HepG2 (cell line): ENCODE data around the gene GLO1. TPM values are rescaled to one million over a fixed set of nuclear protein-coding genes. Genes with fewer than 3 reads are reported as not detected.

Experiments
- ATAC-seq: fragments of 200-7000 bp; cut with Tn5 transposase; 3 replicates; pipeline ENCODE4 v1.9.1; 2020; ENCODE audit warnings: mild to moderate bottlenecking, moderate library complexity
- BruUV-seq: library from RNA; stranded (reverse); fragments of 400-500 nt; replicated peaks from 2 replicates; lab custom pipeline; 2021; lab: Mats Ljungman, UMichigan
- CTCF ChIA-PET: fragments of 300-600 bp; formaldehyde crosslinking; extraction: SDS; loops from one replicate; lab custom pipeline; 2021; ENCODE audit warnings: low total read pairs, inconsistent platforms, low intra/inter-chr PET ratio; lab: Yijun Ruan, JAX
- POLR2A ChIA-PET: fragments of 350-600 bp; sonication (Branson Sonifier 250); formaldehyde crosslinking; loops from one replicate; lab custom pipeline; 2020; ENCODE audit warnings: antibody characterized with exemption, inconsistent platforms; lab: Yijun Ruan, JAX
- DNase-seq: peaks from one replicate; pipeline ENCODE4 v3.0.0-alpha.2; 2015; ENCODE audit warnings: low spot score
- FAIRE-seq: peaks from 3 replicates; lab custom pipeline; 2011; peaks lifted over from hg19 to GRCh38; lab: Jason Lieb, UNC
- H2AFZ ChIP-seq: one replicate; pipeline ENCODE4 v1.6.1; 2011; ENCODE audit warnings: low read length, inconsistent platforms
- H3K27ac ChIP-seq: fragments of 300-600 bp; 3 replicates; pipeline ENCODE4 v1.8.0; 2011; ENCODE audit warnings: mixed run types, mild to moderate bottlenecking, mixed read lengths, low read length, inconsistent platforms; ENCODE audit not compliant: insufficient read depth; ENCODE audit errors: extremely low read length
- H3K27me3 ChIP-seq, 2 experiments: fragments of 200-600 bp in 1 of 2; 2 replicates in 1 of 2; 3 replicates in 1 of 2; pipeline versions ENCODE4 v1.6.0 to v1.8.0; 2011; ENCODE audit warnings: low read length in 2 of 2, mild to moderate bottlenecking in 2 of 2, moderate library complexity in 2 of 2, inconsistent platforms in 1 of 2; ENCODE audit not compliant: insufficient read depth in 2 of 2, control insufficient read depth in 1 of 2
- H3K36me3 ChIP-seq, 2 experiments: fragments of 200-600 bp in 1 of 2; replicated peaks in 1 of 2; 2 replicates in 1 of 2; 3 replicates in 1 of 2; pipeline versions ENCODE4 v1.5.1 to v1.8.0; 2011; ENCODE audit warnings: low read length in 2 of 2, inconsistent platforms in 1 of 2; ENCODE audit not compliant: insufficient read depth in 2 of 2, control insufficient read depth in 1 of 2
- H3K4me1 ChIP-seq: 2 replicates; pipeline ENCODE4 v1.5.1; 2012; ENCODE audit warnings: low read length, inconsistent platforms; ENCODE audit not compliant: insufficient read depth
- H3K4me2 ChIP-seq: 2 replicates; pipeline ENCODE4 v1.6.0; 2011; ENCODE audit warnings: low read depth, low read length, inconsistent platforms
- H3K4me3 ChIP-seq, 3 experiments: fragments of 200-600 bp in 1 of 3; sonication (generic), shearing (Covaris generic) in 1 of 3; replicated peaks in 1 of 3; 2 replicates each; pipeline ENCODE4 v1.5.1; 2011 to 2016; ENCODE audit warnings: low read length in 3 of 3, inconsistent platforms in 2 of 3, low read depth in 2 of 3, mild to moderate bottlenecking in 2 of 3, control low read depth in 1 of 3, mixed read lengths in 1 of 3; ENCODE audit not compliant: insufficient read depth in 1 of 3
- H3K79me2 ChIP-seq: one replicate; pipeline ENCODE4 v1.6.1; 2011; ENCODE audit warnings: low read length, inconsistent platforms; ENCODE audit not compliant: insufficient read depth
- H3K9ac ChIP-seq: 2 replicates; pipeline ENCODE4 v1.6.0; 2011; ENCODE audit warnings: mild to moderate bottlenecking, low read depth, low read length, inconsistent platforms; ENCODE audit not compliant: insufficient read depth
- H3K9me3 ChIP-seq: 2 replicates; pipeline ENCODE4 v1.5.1; 2012; ENCODE audit warnings: mild to moderate bottlenecking, low read length
- H4K20me1 ChIP-seq: 2 replicates; pipeline ENCODE4 v1.6.0; 2011; ENCODE audit warnings: inconsistent platforms, mild to moderate bottlenecking, low read length, moderate library complexity; ENCODE audit not compliant: insufficient read depth
- HHEX ChIP-seq: IDR thresholded peaks from 2 replicates; pipeline ENCODE4 v1.6.1; 2016; ENCODE audit warnings: control low read depth
- HNF4A ChIP-seq: sonication (generic); formaldehyde crosslinking; IDR thresholded peaks from 2 replicates; pipeline ENCODE4 v1.4.0; 2020; ENCODE audit warnings: missing genetic modification reagents
- ISL2 ChIP-seq: sonication (generic); formaldehyde crosslinking; IDR thresholded peaks from 2 replicates; pipeline ENCODE4 v1.5.0; 2020; ENCODE audit warnings: missing genetic modification reagents
- NFIB ChIP-seq: sonication (generic); formaldehyde crosslinking; IDR thresholded peaks from 2 replicates; pipeline ENCODE4 v1.9.0; 2021; ENCODE audit warnings: missing genetic modification reagents, mild to moderate bottlenecking, borderline replicate concordance
- NFIC ChIP-seq: IDR thresholded peaks from 2 replicates; pipeline ENCODE4 v1.6.1; 2012; ENCODE audit warnings: mild to moderate bottlenecking, low read length, inconsistent platforms
- TERF1 ChIP-seq: sonication (generic); formaldehyde crosslinking; IDR thresholded peaks from 2 replicates; pipeline ENCODE4 v1.8.0; 2022; ENCODE audit warnings: mild to moderate bottlenecking, missing genetic modification reagents, moderate library complexity
- ZBED4 ChIP-seq: sonication (generic); formaldehyde crosslinking; IDR thresholded peaks from 2 replicates; pipeline ENCODE4 v1.4.0; 2020; ENCODE audit warnings: missing genetic modification reagents, borderline replicate concordance
- ZBTB2 ChIP-seq: sonication (generic); formaldehyde crosslinking; IDR thresholded peaks from 2 replicates; pipeline ENCODE4 v1.8.0; 2022; ENCODE audit warnings: low read depth, missing genetic modification reagents
- ZNF20 ChIP-seq: sonication (generic); formaldehyde crosslinking; IDR thresholded peaks from 2 replicates; pipeline ENCODE4 v1.4.0; 2020; ENCODE audit warnings: mild to moderate bottlenecking, moderate library complexity, missing genetic modification reagents
- ZNF607 ChIP-seq: sonication (generic); formaldehyde crosslinking; IDR thresholded peaks from 2 replicates; pipeline ENCODE4 v1.5.1; 2020; ENCODE audit warnings: missing genetic modification reagents, mild to moderate bottlenecking, borderline replicate concordance
- ZNF710 ChIP-seq: sonication (generic); formaldehyde crosslinking; IDR thresholded peaks from 2 replicates; pipeline ENCODE4 v1.5.0; 2020; ENCODE audit warnings: mild to moderate bottlenecking, missing genetic modification reagents, borderline replicate concordance
- ZNF782 ChIP-seq: sonication (generic); formaldehyde crosslinking; IDR thresholded peaks from 2 replicates; pipeline ENCODE4 v1.4.0; 2020; ENCODE audit warnings: missing genetic modification reagents, mild to moderate bottlenecking, borderline replicate concordance
- WGBS: methylation state at CpG from one replicate; pipeline ENCODE4 v1.1.6; 2017; ENCODE audit warnings: low lambda C conversion rate; 5-methylcytosine and 5-hydroxymethylcytosine counted together
- in situ Hi-C: cut with HindIII; loops from 2 replicates; pipeline ENCODE4 v1.10.0; 2017; ENCODE audit warnings: low pct_unique_long_range_greater_than_20kb; ENCODE audit not compliant: extremely low pct_ligation_motif_present
- intact Hi-C: fragments of 100-400 bp; cut with micrococcal nuclease; formaldehyde crosslinking; loops from one replicate; pipeline ENCODE4 v1.10.0; 2022; ENCODE audit not compliant: unreplicated experiment
- polyA plus RNA-seq, 8 experiments: library from polyadenylated mRNA; depleted of rRNA in 3 of 8; stranded (reverse) in 7 of 8; unstranded in 1 of 8; fragments of >200 nt; fragmentation: Illumina TruSeq in 4 of 8; extraction: Trizol in 4 of 8; gene quantifications; 2 replicates each; pipeline versions ENCODE4 v1.2.1 to v1.2.3, GENCODE V29; 2011 to 2016; ENCODE audit warnings: low read depth in 4 of 8, missing spikeins in 1 of 8, mixed read lengths in 1 of 8; ENCODE audit not compliant: insufficient read depth in 1 of 8
- total RNA-seq, 5 experiments: library from RNA; depleted of rRNA; stranded (reverse); fragments of >200 nt; fragmentation: Illumina TruSeq; extraction: Trizol; gene quantifications; 2 replicates each; pipeline ENCODE4 v1.2.3, GENCODE V29; 2016; ENCODE audit warnings: low read depth in 1 of 5

Gene GLO1
- total and polyA plus RNA-seq, 2 of the 13 experiments (the other 11 are each of a cell fraction or from before 2014, with no cell fraction given) = 77.1 to 177 TPM

GRCh38 chr6:38749473-38749872 is 46.5 kb upstream of the GLO1 start:
- Histone ChIP-seq H3K9me3 (no peaks in the 10 kb centered on the region), H3K27ac (no peak overlapping the region), H3K79me2 (no peaks in the 10 kb centered on the region), H3K27me3 (no peaks in the 10 kb centered on the region), H3K9ac (no peak overlapping the region)
- POLR2A ChIA-PET = no interaction called here
- no peak for ATAC-seq
- in situ Hi-C loops = no loop called here
- no peak for DNase-seq
- no peak for TF ChIP-seq ZNF20 (CRISPR knock-in tag)
- TF ChIP-seq ZNF782 (CRISPR knock-in tag) = no peak
- TF ChIP-seq HNF4A (CRISPR knock-in tag) = no peak
- no peak for TF ChIP-seq HHEX (CRISPR knock-in tag)
- TF ChIP-seq ZNF710 (CRISPR knock-in tag) = no peak
- TF ChIP-seq ZBED4 (CRISPR knock-in tag) = no peak
- no peak for TF ChIP-seq TERF1 (CRISPR knock-in tag)
- no peak for TF ChIP-seq ZBTB2 (CRISPR knock-in tag)
- no peak for TF ChIP-seq NFIB
- TF ChIP-seq ZNF607 (CRISPR knock-in tag) = no peak
- no peak for TF ChIP-seq NFIC
- no peak for TF ChIP-seq ISL2 (CRISPR knock-in tag)
- TF ChIP-seq, all 625 proteins: peak for 0
- FAIRE-seq = no peak
- Histone ChIP-seq H3K4me3 (no peak overlapping the region), H3K36me3 (no peaks in the 10 kb centered on the region), H3K4me2 (no peak overlapping the region), H4K20me1 (no peaks in the 10 kb centered on the region), H2AFZ (no peak overlapping the region), H3K4me1 (no peaks in the 10 kb centered on the region)
- CTCF ChIA-PET = no interaction called here
- 32% methylated on average over 1 of the region's 1 CpG for WGBS
- intact Hi-C loops = no loop called here
- BruUV-seq = no TSS peak
